HG03457 (cell line): Measurements from ENCODE around the gene ZNF138.
"Not testable (repeated sequence)": the region's sequence is repeated elsewhere in the genome, so short reads cannot be mapped to it uniquely, and the experiment has no call there.

Source experiments
- ATAC-seq: cut with Tn5 transposase; IDR thresholded peaks from one replicate; pipeline ENCODE4 v1.9.1; 2021; ENCODE audit warnings: moderate number of reproducible peaks; ENCODE audit not compliant: unreplicated experiment

The ZNF138 gene

GRCh38 chr7:64838051-64838450 is 43.8 kb downstream of the ZNF138 start:
- not testable (repeated sequence) for ATAC-seq

- no peak for ATAC-seq
These were observed 44.5 kb downstream of the ZNF138 start for GRCh38 chr7:64838691-64839090.

GRCh38 chr7:64839910-64840309 is 45.7 kb downstream of the ZNF138 start:
- ATAC-seq, result no peak

GRCh38 chr7:64849250-64849923 is 55.2 kb downstream of the ZNF138 start:
- ATAC-seq, result no peak

GRCh38 chr7:64849924-64850499 is 55.8 kb downstream of the ZNF138 start:
- ATAC-seq, result no peak

- ATAC-seq, result no peak
These were observed 59.5 kb downstream of the ZNF138 start for GRCh38 chr7:64853679-64854078.

GRCh38 chr7:64854969-64855368 is 60.7 kb downstream of the ZNF138 start:
- ATAC-seq, result no peak

- ATAC-seq, result no peak
These were observed 68.8 kb downstream of the ZNF138 start for GRCh38 chr7:64863021-64863420.

- not testable (repeated sequence) for ATAC-seq
These were observed 69.3 kb downstream of the ZNF138 start for GRCh38 chr7:64863530-64863929.

- no peak for ATAC-seq
These were observed 69.7 kb downstream of the ZNF138 start for GRCh38 chr7:64863969-64864368.

GRCh38 chr7:64867863-64868440 is 73.7 kb downstream of the ZNF138 start:
- ATAC-seq, result no peak

GRCh38 chr7:64868499-64868898 is 74.3 kb downstream of the ZNF138 start:
- ATAC-seq, result no peak

GRCh38 chr7:64869121-64869725 is 75.0 kb downstream of the ZNF138 start:
- no peak for ATAC-seq

GRCh38 chr7:64869912-64870562 is 75.8 kb downstream of the ZNF138 start:
- ATAC-seq, result no peak

- no peak for ATAC-seq
These were observed 76.4 kb downstream of the ZNF138 start for GRCh38 chr7:64870656-64871055.

- ATAC-seq, result no peak
These were observed 77.5 kb downstream of the ZNF138 start for GRCh38 chr7:64871761-64872160.

GRCh38 chr7:64872351-64873154 is 78.3 kb downstream of the ZNF138 start:
- no peak for ATAC-seq

GRCh38 chr7:64873155-64873500 is 78.9 kb downstream of the ZNF138 start:
- ATAC-seq, result no peak

GRCh38 chr7:64873517-64873916 is 79.3 kb downstream of the ZNF138 start:
- no peak for ATAC-seq

GRCh38 chr7:64874114-64874513 is 79.9 kb downstream of the ZNF138 start:
- no peak for ATAC-seq
